HUES64 (cell line): ENCODE data around the gene CORO2B.

Experiments used
- H3K27ac ChIP-seq: 2 replicates; pipeline ENCODE4 v1.7.0; 2013; ENCODE audit warnings: low read depth, low read length, inconsistent platforms
- H3K27me3 ChIP-seq: 2 replicates; pipeline ENCODE4 v1.6.1; 2013; ENCODE audit warnings: mild to moderate bottlenecking, low read length; ENCODE audit not compliant: insufficient read depth
- H3K36me3 ChIP-seq: 2 replicates; pipeline ENCODE4 v1.6.1; 2013; ENCODE audit warnings: mild to moderate bottlenecking, low read length; ENCODE audit not compliant: insufficient read depth
- H3K4me1 ChIP-seq: 2 replicates; pipeline ENCODE4 v1.6.1; 2013; ENCODE audit warnings: mild to moderate bottlenecking, low read length, moderate library complexity; ENCODE audit not compliant: insufficient read depth
- H3K4me3 ChIP-seq: 2 replicates; pipeline ENCODE4 v1.5.1; 2013; ENCODE audit warnings: mild to moderate bottlenecking, low read length, moderate library complexity
- H3K9ac ChIP-seq: 2 replicates; pipeline ENCODE4 v1.6.1; 2013; ENCODE audit warnings: mild to moderate bottlenecking, low read depth, low read length
- H3K9me3 ChIP-seq: 2 replicates; pipeline ENCODE4 v1.6.1; 2013; ENCODE audit warnings: low read depth, low read length; ENCODE audit not compliant: insufficient read depth
- WGBS: fragments of 150-250, 120-280 bp; methylation state at CpG from one replicate; pipeline ENCODE4 v1.1.7; 2013; ENCODE audit warnings: missing lambda C conversion rate; 5-methylcytosine and 5-hydroxymethylcytosine counted together

CORO2B gene

DNA sequence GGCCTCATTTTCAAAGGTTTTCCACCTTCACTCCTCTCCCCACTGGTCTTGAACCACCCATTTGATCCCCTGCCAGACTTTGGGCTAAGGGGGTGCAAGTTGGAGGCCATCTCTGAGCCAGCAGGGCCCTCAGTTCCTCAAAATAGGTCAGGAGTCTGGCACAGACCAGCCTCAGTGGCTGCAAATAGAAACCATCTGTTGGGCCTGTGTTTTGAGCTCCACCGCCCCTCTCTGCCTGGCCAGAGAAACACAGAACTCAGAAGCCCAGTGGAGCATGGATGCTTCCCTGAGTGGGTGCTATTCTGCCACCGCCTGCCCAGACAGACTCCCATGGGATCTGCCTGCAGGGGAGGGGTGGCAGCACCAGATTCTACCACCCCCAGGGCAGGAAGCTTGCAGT lies 56.3 kb downstream of the CORO2B start:
- H3K4me1 ChIP-seq = no peaks in the 10 kb centered on the region; the same call in 1 of the 2 replicates
- H3K4me3 ChIP-seq = no peak overlapping the region
- no peaks in the 10 kb centered on the region for H3K27me3 ChIP-seq
- H3K9me3 ChIP-seq = no peaks in the 10 kb centered on the region
- no peak overlapping the region for H3K9ac ChIP-seq
- 94% methylated on average over 2 of the region's 2 CpGs for WGBS
- no peaks in the 10 kb centered on the region for H3K36me3 ChIP-seq
- H3K27ac ChIP-seq = no peak overlapping the region

DNA sequence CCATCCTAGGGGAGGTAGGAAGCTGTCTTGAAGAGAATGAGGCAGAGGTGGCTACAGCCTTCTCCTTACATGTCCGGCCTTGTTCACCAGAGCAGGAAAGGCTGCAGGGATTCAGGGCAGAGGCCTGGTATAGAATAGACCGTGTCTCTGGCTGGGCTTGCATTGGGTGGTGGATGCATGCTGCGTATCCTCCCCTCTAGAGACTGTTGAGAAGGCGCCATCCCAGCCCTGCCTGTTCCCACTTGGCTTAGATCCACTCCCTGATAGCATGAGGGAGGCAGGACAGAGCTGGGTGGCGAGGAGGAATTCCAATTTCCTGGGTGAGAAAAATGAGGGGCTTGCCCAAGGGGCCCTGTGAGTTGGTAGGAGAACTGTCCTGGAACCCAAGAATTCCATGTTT lies 57.5 kb downstream of the CORO2B start:
- peaks cover 9% of the 10 kb centered on the region for H3K4me1 ChIP-seq
- no peaks in the 10 kb centered on the region for H3K27me3 ChIP-seq
- H3K4me3 ChIP-seq = no peak overlapping the region
- no peaks in the 10 kb centered on the region for H3K36me3 ChIP-seq
- no peaks in the 10 kb centered on the region for H3K9me3 ChIP-seq
- H3K9ac ChIP-seq = no peak overlapping the region
- H3K27ac ChIP-seq = no peak overlapping the region
- 93% methylated on average over 5 of the region's 5 CpGs for WGBS

DNA sequence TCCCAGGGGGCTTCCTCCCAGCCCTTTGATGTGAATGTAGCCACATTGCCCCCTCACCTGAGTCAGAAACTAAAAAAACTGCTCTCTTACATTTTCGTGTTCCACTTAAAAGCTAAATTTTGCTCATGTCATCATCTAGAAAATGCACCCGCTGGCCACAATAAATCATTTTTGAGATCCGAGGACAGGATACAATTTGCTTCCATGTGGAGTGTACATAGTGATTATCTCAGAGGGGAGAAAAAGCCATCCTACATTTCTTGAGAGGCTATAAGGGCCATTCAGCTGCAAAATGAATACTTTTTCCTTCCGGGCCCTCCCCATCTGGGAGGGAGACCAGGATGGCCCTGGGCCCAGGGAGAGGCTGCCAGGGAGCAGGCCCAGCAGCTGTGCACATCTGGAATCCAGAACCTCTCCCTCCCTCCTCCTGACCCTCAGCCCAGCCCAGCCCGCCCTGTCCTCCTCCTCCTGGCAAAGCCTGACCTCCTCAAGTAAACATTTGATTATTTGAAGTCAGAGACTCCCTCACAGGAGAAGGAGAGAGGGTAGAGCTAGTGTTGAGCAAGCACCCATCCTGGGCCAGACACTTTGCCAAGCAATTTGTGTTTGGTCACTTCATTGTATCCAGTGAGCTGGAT lies 59.1 kb downstream of the CORO2B start:
- Histone ChIP-seq H3K4me3 (no peak overlapping the region), H3K27me3 (no peaks in the 10 kb centered on the region), H3K4me1 (peaks cover 9% of the 10 kb centered on the region), H3K36me3 (no peaks in the 10 kb centered on the region), H3K9me3 (no peaks in the 10 kb centered on the region), H3K27ac (no peak overlapping the region), H3K9ac (no peak overlapping the region)
- WGBS = 95% methylated on average over 5 of the region's 5 CpGs

DNA sequence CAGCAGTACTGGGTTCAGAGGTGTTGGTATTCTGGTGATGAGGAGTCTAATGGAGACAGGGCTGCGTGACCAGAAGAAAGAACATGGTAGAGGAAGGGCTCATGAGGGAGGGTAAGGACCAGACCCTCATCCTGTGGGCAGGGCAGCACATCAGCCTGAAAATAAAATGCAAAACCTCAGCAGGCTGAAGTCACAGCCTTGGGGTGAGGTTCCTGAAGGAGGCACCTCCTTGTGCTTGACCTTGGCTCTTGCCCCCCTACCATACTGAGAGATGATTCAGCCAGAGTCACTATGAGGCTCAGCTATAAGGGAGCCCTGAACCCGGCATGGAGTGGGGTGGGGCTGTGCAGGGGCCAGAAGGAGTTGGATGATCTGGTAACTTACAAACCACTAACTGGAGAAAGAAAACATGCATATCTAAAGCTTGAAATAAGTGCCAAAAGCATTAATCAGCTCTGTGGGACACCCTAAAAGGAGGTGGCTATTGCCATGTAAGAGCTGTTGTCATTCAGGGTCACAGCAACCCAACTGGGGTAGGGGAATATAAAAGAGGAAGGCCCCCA lies 60.2 kb downstream of the CORO2B start:
- no peak overlapping the region for H3K4me3 ChIP-seq
- no peaks in the 10 kb centered on the region for H3K36me3 ChIP-seq
- H3K27me3 ChIP-seq = no peaks in the 10 kb centered on the region
- 77% methylated on average over 2 of the region's 2 CpGs for WGBS
- H3K4me1 ChIP-seq = peaks cover 9% of the 10 kb centered on the region
- H3K27ac ChIP-seq = no peak overlapping the region
- no peaks in the 10 kb centered on the region for H3K9me3 ChIP-seq
- no peak overlapping the region for H3K9ac ChIP-seq

DNA sequence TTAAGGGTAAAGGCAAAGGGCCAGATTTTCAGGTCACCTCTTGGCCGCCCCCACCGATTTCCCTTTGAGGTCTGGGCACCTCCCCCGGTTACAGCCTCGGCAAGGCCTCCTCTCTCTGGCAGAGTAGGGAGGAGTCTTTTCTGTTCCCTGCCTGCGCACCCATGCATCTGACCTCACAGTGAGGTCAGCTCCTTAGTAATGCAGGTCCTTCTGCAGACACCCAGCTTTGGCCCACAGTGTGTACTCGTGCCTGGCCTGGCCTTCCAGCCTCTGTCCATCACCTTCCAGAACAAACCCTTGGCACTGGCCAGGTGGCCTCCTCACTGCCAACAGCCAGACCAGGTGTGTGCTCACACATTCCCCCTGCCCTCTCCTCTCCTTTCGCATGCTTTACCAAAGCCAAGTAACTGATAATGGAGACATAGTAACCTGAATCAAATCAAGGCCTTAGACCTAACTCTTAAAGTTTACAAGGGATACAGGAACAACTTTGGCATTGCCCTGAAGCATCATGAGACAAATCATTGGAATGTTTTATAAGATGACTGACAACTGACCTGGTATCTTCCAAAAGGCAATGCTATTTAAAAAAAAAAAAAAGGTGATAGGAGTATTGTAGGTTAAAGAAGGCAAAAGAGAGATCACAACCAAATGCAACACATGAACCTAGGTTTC lies 61.3 kb downstream of the CORO2B start:
- H3K4me1 ChIP-seq = peaks cover 9% of the 10 kb centered on the region; the same call in 1 of the 2 replicates
- no peaks in the 10 kb centered on the region for H3K9me3 ChIP-seq
- no peaks in the 10 kb centered on the region for H3K27me3 ChIP-seq
- no peak overlapping the region for H3K9ac ChIP-seq
- WGBS = 84% methylated on average over 7 of the region's 7 CpGs
- H3K27ac ChIP-seq = no peak overlapping the region
- no peaks in the 10 kb centered on the region for H3K36me3 ChIP-seq
- no peak overlapping the region for H3K4me3 ChIP-seq

DNA sequence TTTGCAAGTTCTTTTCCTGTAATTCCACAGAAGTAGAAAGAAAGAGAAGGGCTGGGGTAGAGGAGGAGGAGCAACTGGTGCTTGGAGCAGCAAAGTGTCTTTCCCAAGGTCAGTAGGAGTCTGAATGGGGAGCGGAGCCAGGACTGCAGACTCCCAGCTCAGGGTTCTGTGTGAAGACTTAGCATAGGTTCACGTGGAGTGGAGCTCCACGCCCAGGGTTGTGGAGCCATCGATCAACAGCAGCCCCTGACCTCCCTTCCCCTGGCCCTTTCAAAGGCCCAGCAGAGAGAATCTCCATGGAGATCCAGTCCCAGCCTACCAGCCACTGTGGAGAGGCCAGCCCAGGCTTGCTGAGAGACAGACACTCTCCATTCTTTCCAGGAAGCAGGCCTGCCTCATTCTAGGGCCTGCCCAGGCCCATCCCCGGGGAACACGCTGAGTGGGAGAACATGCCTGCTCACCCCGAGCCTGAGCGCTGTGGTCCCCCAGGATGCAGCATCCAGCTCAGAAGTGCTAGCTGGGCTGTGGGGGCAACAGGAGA lies 62.1 kb downstream of the CORO2B start:
- Histone ChIP-seq H3K9ac (no peak overlapping the region), H3K4me1 (peaks cover 9% of the 10 kb centered on the region; the same call in 1 of the 2 replicates), H3K9me3 (no peaks in the 10 kb centered on the region), H3K27ac (no peak overlapping the region), H3K4me3 (no peak overlapping the region), H3K36me3 (no peaks in the 10 kb centered on the region), H3K27me3 (no peaks in the 10 kb centered on the region)
- WGBS = 74% methylated on average over 8 of the region's 8 CpGs

DNA sequence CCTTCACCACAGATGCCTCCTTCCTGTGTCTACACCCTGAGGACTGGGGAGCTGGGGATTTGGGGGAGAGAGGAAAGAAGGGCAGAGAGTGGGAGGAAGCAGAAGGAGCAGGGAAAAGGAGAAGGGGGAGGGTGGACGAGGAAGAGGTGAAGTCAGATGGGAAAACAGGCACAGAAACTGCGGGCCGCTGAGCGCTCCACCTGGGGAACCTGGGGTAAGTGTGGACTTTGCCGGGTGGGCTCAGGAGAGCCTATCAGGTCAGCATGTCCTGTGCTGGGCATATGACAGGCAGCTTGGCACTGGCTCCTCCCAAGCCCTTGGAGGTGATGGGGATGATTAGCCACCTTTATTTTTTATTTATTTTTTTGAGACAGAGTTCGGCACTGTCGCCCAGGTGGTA lies 62.6 kb downstream of the CORO2B start:
- Histone ChIP-seq H3K4me3 (no peak overlapping the region), H3K27ac (no peak overlapping the region), H3K36me3 (no peaks in the 10 kb centered on the region), H3K9ac (no peak overlapping the region), H3K27me3 (no peaks in the 10 kb centered on the region), H3K9me3 (no peaks in the 10 kb centered on the region), H3K4me1 (peaks cover 9% of the 10 kb centered on the region; the same call in 1 of the 2 replicates)
- 86% methylated on average over 7 of the region's 7 CpGs for WGBS

DNA sequence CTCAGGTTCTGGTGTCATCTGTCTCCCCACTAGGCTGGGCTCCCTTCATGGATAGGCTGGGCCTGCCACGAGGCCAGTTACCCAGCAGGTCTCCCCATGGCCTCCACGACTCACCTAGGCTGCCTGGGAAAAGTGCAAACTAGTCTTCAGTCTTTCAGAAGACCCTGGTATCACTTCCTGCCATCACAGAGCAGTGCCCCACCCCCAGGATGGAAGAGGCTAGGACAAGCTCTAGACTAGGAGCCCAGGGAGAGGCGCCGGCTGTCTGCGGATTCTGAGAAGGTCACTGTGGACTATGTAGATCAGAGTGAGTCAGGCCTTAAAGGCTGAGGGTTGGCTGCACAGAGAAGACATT lies 63.7 kb downstream of the CORO2B start:
- Histone ChIP-seq H3K9me3 (no peaks in the 10 kb centered on the region), H3K9ac (no peak overlapping the region), H3K4me3 (no peak overlapping the region), H3K36me3 (no peaks in the 10 kb centered on the region), H3K4me1 (peaks cover 9% of the 10 kb centered on the region; the same call in 1 of the 2 replicates), H3K27me3 (no peaks in the 10 kb centered on the region), H3K27ac (no peak overlapping the region)
- WGBS = 65% methylated on average over 5 of the region's 5 CpGs

DNA sequence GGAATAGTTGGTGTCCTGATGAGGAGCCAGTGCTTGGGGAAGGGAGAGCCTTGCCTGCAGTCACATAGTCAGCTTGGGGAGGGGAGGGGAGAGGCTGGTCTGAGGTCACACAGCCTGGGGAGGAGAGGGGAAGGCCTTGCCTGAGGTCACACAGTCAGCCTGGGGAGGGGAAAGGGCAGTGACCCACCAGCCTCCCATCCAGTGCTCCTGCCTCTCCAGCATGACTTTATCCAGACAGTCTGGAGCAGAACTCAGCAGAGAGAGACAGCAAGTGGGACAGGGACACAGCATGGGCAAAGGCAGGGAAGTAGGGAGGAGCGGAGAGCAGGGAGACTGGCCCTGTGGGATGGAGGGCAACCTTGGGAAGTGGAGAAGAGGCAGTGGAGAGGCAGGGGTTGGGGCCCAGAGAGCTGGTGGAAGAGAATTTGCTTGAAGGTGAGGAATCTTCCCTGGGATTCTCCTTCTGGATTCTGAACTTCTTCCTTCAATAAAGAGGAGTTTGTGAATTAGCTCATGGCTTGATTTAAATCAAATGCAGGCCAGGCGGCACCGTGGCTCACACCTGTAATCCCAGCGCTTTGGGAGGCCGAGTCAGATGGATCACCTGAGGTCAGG lies 64.5 kb downstream of the CORO2B start:
- Histone ChIP-seq H3K9ac (no peak overlapping the region), H3K27me3 (no peaks in the 10 kb centered on the region), H3K4me3 (no peak overlapping the region), H3K27ac (no peak overlapping the region), H3K4me1 (peaks cover 9% of the 10 kb centered on the region; the same call in 1 of the 2 replicates), H3K9me3 (no peaks in the 10 kb centered on the region), H3K36me3 (no peaks in the 10 kb centered on the region)
- WGBS = 96% methylated on average over 5 of the region's 5 CpGs

DNA sequence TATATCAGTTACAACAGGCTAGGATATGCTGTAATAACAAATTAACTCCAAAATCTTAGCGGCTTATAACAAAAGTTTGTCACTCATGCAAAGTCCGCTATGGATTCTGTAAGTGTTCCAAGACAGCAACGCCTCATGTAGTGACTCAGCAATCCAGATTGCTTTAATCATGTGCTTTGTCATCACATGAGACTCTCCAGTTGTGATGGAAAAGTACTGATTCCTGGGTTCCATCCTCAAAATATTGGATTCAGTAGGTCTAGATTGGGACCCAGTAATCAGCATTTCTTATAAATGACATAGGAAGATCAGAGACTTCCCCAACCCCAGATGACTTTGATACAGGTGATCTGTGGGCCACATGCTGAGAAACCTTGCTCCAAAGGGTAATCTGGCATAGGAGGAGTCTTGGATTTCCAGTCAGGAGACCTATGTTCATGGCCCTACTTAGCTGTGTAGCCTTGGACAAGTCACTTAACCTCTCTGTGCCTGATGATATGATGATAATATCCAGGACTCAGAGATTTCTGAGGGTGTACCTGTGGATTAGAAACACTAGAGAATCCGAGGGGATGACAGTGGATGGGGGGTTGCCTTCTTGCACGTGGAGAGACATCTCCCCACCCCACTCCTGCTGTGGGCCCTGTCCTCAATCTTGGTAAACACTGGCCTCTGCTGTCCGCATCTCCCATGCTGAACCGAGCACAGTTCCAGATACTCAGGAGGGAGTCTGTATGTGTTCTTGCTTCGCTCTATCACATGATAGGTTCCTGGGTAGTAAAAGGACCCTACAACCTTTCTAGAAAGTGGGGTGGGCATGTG lies 65.5 kb downstream of the CORO2B start:
- H3K36me3 ChIP-seq = no peaks in the 10 kb centered on the region
- H3K9me3 ChIP-seq = no peaks in the 10 kb centered on the region
- H3K9ac ChIP-seq = no peak overlapping the region
- 81% methylated on average over 8 of the region's 8 CpGs for WGBS
- peaks cover 9% of the 10 kb centered on the region; the same call in 1 of the 2 replicates for H3K4me1 ChIP-seq
- H3K4me3 ChIP-seq = no peak overlapping the region
- H3K27ac ChIP-seq = no peak overlapping the region
- no peaks in the 10 kb centered on the region for H3K27me3 ChIP-seq
